HG03432 (cell line): ENCODE results near the gene ZNF554.

Experiments used
- ATAC-seq: cut with Tn5 transposase; IDR thresholded peaks from one replicate; pipeline ENCODE4 v1.9.1; 2021; ENCODE audit warnings: mild to moderate bottlenecking, moderate library complexity; ENCODE audit not compliant: unreplicated experiment

The ZNF554 gene

DNA sequence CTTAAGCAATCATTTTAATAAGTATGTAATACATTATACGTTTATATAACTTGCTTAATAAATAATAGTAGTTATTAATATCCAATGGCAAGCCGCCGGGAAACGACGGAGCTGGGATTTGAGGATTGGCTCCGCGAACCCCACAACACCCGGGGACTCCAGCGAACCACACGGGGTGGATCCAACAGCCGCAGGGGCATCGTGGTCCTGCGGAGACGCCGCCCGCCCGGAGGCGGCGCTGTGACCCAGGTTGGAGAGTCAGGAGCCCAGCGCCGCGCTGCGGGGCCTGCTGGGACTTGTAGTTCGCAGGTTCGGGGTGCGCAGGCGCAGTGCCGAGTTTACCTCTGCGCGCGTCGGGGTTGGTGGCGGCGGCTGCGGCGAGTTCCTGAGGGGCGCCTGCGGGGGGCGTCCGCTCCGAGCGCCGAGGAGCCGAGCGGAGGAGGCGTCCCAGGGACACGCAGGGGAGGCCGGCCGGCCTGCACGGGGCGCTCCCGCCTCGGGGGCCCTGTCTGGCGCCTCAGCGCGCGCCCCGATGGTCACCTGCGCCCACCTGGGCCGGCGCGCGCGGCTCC is at the start of gene ZNF554:
ZNF554 (plus strand) TSS at position 329 of the 572 bp plus-strand sequence; CDS start at position 533, 204 bp downstream.
- ATAC-seq = peak; percentile 88

- ATAC-seq = no peak
Observed at GRCh38 chr19:2770055-2771013, 49.3 kb upstream of the ZNF554 start.

GRCh38 chr19:2771786-2772674 is 47.6 kb upstream of the ZNF554 start:
- no peak for ATAC-seq

DNA sequence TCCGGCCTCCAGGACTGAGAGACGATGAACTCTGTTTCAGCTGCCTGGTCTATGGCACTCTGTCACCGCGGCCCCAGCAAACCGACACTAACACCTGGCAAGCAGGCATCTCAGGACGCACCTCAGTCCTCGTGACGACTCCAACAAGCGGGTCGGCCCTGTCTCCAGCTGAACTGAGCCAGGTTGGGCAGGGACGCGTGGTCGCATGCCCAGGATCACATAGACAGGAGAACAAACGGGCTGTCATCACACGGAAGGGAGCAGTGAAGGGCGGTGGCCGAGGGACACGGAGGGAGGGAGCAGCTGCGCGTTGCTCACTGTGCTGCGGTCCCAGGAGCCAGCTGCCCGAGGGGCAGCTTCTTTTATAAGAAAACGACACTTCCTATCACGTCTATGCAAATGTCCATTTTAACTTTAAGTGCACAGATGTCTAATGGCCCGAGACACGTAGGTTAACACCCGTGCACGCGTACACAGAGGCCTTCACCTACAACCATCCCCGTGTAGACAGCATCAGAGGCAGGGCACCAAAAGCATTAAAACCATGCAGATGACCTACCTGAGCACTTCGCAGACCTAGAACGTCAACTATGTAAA is 45.5 kb upstream of the ZNF554 start:
- ATAC-seq = no peak

GRCh38 chr19:2774953-2775555 is 44.6 kb upstream of the ZNF554 start:
- no peak for ATAC-seq

- no peak for ATAC-seq
Observed at GRCh38 chr19:2775556-2776430, 43.9 kb upstream of the ZNF554 start.

DNA sequence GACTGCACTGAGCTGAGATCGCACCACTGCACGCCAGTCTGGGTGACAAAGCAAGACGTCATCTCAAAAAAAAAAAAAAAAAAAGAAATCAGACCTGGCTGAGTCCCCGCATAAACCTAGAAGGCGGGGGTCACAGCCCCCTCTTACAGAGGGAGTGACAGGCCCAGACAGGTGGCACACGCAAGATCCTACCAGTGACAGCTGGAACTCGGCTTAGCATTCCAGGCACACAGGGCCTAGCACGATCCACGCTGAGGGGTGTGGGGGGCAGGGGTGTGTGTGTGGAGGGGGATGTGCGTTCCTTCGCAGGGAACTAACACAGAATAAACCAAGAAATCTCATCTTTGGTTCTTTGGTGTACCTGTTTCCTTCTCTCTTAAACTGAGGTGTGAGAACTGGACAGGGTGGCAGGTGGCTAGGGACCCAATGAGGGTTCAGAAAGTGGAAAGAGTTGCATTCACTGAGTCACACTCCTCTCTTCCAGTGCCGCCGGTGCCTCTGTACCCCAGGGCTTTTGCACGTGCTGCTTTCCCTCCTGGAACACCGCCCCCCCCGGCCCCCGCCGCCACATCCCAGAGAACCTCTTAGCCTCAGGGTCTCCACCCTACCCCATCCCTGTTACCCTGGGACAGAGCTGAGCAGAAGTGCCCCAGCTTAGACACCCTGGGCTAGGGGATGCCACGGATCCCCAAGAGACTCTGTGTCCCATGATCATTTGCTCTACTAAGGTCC is 41.5 kb upstream of the ZNF554 start:
- ATAC-seq = no peak

DNA sequence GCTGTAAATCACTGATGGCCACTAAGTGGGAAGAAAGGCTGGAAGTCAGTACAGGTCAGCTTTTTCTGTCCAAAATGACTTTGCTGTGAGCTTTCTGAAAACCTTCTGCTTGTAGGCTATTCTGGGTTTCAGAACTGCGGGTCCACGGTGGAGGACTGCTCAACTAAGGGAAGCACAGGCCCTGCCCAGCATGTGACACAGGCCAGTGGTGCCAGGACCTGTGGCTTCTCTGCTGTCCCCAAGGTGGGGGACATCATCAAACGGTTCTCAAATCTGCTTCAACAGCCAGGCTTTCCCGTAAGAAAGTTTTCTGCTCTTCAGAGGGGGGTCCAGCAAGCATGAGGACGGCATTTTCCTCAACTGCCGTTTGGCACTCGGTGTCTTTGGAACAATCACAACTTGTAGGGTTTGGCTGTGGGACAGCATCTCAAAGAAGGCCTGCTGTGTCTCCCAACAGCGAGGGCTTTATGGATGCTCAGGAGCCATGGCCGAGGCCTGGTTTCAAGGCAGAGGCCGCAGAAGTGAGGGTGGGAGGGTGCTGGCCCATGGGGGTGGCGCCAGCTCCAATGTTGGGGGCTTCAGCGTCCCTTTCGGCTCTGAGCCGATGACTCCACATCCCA is 40.4 kb upstream of the ZNF554 start:
- no peak for ATAC-seq

GRCh38 chr19:2780284-2780683 is 39.4 kb upstream of the ZNF554 start:
- no peak for ATAC-seq

- ATAC-seq = no peak
Observed at GRCh38 chr19:2782329-2782935, 37.2 kb upstream of the ZNF554 start.

DNA sequence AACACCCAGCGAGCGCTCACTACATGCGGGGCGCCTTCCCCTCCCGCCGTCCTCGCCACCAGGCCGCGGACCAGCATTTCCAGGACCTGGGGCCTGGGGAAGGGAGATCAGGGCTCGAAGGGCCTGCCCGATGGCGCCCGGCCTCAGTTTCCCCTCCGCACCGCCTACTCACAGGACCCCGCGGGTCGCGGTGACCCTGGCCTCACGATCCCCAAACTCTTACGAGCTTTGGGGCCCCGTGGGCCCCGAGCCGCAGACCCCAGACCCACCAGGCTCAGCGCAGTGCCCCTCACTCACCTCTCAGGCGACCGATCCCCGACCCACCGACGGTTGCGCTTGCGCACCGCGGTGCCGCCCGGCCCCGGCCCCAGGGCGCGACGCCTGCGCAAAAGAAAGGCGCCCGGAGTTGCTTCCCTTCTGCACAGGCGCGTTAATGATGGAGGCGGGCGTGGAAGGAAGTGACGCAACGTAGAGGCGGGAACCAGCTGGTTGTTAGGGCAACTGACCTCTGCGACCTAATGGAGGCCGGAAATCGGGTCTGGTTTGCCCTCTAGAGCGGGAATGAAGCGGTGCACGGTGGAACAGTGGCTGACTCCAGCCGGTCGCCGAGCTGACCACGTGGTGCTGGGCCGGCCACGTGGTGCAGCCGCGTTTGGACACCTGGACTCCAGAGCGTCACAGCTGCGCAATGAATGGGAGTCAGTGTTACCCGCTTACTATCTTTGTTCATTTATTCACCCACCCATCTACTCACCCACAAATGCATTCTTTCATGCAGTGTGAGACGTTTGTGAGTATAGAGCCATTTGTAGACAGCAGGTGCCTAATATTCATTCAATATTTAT is 36.5 kb upstream of the ZNF554 start, which contains the start of gene SGTA:
SGTA (minus strand) TSS at position 338 of the 845 bp plus-strand sequence. CDS start 14,205 bp downstream, outside the sequence.
- peak; percentile 73 for ATAC-seq

DNA sequence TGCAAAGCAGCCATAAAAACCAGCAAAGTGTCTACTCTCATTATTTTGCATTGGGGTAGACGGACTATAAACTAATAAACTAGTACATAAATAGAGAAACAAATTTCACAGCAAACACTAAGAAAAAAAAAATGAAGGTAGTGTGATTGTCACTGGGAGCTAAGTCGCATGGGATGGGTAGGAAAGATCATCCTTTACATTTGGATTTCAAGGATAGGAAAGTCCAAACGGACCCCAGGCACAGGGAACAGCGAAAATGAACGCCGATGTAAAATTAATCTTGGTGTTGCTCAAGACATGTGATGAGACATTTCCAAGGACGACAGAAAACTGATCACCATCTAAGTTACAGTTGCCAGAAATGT is 35.9 kb upstream of the ZNF554 start:
- ATAC-seq = no peak

DNA sequence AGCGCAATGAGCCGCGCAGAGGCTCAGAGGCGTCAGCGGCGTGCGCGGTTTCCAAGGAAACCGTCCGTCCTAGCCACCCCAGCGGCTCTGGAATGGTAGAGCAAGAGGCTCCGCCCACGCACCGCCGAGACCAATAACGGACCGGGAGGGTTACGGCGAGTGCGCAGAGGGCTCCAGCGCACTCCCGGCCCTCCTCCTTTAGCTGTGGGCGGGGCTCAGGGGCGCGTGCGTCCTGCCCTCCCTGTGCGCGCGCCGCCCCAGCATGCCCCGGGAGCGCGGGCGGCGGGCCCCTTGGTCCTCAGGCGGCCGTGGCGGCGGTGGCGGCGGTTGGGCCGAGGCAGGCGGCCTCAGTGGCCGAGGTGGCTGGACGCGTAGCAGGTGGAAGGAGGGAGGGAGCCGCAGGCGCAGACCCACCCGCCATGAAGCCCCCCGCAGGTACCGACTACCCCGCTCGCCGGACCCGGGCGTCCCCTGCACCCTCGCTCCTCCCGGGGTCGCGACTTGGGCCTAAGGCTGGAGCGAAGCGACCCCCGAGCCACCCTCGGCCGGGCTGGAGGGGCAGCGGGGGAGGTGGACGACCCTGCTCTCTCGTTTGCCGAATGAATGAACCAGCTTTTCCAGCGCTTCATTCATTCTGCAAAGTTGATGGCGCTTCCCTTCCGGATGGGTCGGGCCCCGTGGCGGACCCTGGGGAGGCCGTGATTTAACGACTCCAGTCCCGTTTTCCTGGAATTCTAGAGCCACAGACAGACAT is 34.2 kb upstream of the ZNF554 start, which contains the start of gene THOP1:
THOP1 (plus strand) TSS at position 260 of the 754 bp plus-strand sequence; CDS start at position 420, 160 bp downstream.
- peak; percentile 63 for ATAC-seq

DNA sequence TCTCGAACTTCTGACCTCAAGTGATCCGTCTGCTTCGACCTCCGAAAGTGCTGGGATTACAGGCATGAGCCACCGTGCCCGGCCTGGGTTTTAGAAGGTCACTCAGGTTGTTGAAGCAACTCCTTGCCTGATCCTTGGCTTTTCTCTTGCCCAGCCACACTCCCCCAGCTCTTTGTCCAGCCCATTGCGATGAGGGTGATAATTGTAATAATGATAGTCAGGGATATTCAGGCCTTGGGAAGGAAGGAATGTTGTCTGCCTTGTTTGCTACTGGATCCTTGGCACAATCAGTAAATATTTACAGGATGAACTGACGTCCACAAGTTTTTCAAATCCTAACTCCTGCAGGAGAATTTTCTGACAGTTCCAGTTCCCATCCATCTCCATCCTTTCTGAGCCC is 32.6 kb upstream of the ZNF554 start:
- no peak for ATAC-seq

- ATAC-seq = no peak
Observed at GRCh38 chr19:2788237-2788636, 31.4 kb upstream of the ZNF554 start.

GRCh38 chr19:2790194-2790556 is 29.5 kb upstream of the ZNF554 start:
- no peak for ATAC-seq
